ENCODE measurements around the gene CISH.

The CISH gene

GRCh38 chr3:50599115-50599715 lies 12.4 kb downstream of the CISH start:
- DNase-seq (ENCODE audit: low read depth): no peak

GRCh38 chr3:50594253-50594785 lies 17.3 kb downstream of the CISH start:
- DNase-seq (ENCODE audit: low read depth): no peak

- no peak for DNase-seq (ENCODE audit: low read depth)
Measured at GRCh38 chr3:50592568-50592967, 19.0 kb downstream of the CISH start.

GRCh38 chr3:50591196-50591741 lies 20.3 kb downstream of the CISH start:
- DNase-seq (ENCODE audit: low read depth): no peak

- DNase-seq (ENCODE audit: low read depth): no peak
Measured at GRCh38 chr3:50588759-50589433, 22.7 kb downstream of the CISH start.

- peak; percentile 86 for DNase-seq (ENCODE audit: low read depth)
Measured at GRCh38 chr3:50587806-50588758, 23.5 kb downstream of the CISH start.

GRCh38 chr3:50587373-50587772 lies 24.2 kb downstream of the CISH start:
- DNase-seq (ENCODE audit: low read depth): no peak

- DNase-seq (ENCODE audit: low read depth): no peak
Measured at GRCh38 chr3:50586763-50587070, 24.9 kb downstream of the CISH start.

GRCh38 chr3:50585919-50586762 lies 25.4 kb downstream of the CISH start:
- no peak for DNase-seq (ENCODE audit: low read depth)

- DNase-seq (ENCODE audit: low read depth): no peak
Measured at GRCh38 chr3:50584391-50584790, 27.2 kb downstream of the CISH start.

GRCh38 chr3:50583897-50584296 lies 27.7 kb downstream of the CISH start:
- DNase-seq (ENCODE audit: low read depth): no peak

GRCh38 chr3:50582083-50582482 lies 29.5 kb downstream of the CISH start:
- no peak for DNase-seq (ENCODE audit: low read depth)

GRCh38 chr3:50581459-50581842 lies 30.1 kb downstream of the CISH start:
- no peak for DNase-seq (ENCODE audit: low read depth)

GRCh38 chr3:50580683-50581458 lies 30.7 kb downstream of the CISH start:
- no peak for DNase-seq (ENCODE audit: low read depth)

- no peak for DNase-seq (ENCODE audit: low read depth)
Measured at GRCh38 chr3:50577348-50577747, 34.2 kb downstream of the CISH start.

GRCh38 chr3:50575372-50575771 lies 36.2 kb downstream of the CISH start:
- DNase-seq (ENCODE audit: low read depth): no peak

GRCh38 chr3:50574444-50574831 lies 37.1 kb downstream of the CISH start:
- DNase-seq (ENCODE audit: low read depth): peak; percentile 52

GRCh38 chr3:50573566-50574443 lies 37.8 kb downstream of the CISH start:
- DNase-seq (ENCODE audit: low read depth): peak; percentile 73

- peak; percentile 52 for DNase-seq (ENCODE audit: low read depth)
Measured at GRCh38 chr3:50572801-50573371, 38.7 kb downstream of the CISH start.
